Measurements from ENCODE around the gene ARID3B.
"Not testable (repeated sequence)": the region's sequence is repeated elsewhere in the genome, so short reads cannot be mapped to it uniquely, and the experiment has no call there.

ARID3B gene

DNA sequence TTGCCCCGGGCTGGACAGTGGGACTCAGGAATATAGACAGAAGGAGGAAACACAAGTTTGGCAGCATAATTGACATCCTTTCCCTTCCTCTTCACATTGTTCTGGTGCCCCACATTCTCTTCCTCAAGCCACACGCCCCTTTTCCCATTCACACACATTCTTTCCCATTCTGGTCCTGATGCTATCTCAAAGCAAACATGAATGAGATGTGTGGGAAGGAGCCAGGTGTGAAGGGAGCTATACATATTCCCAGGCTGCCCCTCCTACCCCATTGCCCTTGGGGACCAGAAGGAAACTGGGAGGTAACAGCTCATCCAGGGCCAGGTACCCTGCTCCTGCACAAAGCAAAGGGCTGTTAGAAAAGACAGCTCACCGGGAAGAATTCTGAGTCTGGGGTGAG lies 51.2 kb downstream of the ARID3B start:
- no peak for TF ChIP-seq CTCF (IDR thresholded peaks at IDR 0.05; ENCODE audit: control insufficient read depth, extremely low read depth, insufficient read depth)
- no peak overlapping the region for H3K4me3 ChIP-seq (ENCODE audit: low read depth, low read length)
- DNase-seq (ENCODE audit: low read depth): no peak

GRCh38 chr15:74593122-74593521 lies 52.1 kb downstream of the ARID3B start:
- no peak for DNase-seq (ENCODE audit: low read depth)
- TF ChIP-seq CTCF (IDR thresholded peaks at IDR 0.05; ENCODE audit: control insufficient read depth, extremely low read depth, insufficient read depth): no peak
- H3K4me3 ChIP-seq (ENCODE audit: low read depth, low read length): no peak overlapping the region

DNA sequence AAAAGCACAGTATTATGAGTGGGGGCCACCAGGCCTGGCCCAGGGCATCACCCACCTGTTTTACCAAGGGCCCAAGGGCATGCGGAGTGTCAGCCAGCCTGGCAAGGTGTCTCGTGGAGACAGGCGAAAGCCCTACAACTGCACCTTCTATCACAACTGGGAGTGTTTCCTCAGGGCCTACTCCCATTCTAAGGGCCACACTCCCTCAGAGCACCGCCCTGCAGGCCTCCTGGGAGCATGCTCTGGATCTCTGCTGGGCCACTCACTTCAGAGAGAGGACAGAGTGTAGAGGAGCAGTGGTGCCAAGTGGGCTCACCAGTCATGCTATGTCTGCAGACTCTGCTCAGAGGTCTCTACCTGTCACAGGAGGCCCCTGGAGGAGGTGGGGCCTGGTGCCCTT lies 53.4 kb downstream of the ARID3B start:
- TF ChIP-seq CTCF (IDR thresholded peaks at IDR 0.05; ENCODE audit: control insufficient read depth, extremely low read depth, insufficient read depth): no peak
- no peak overlapping the region for H3K4me3 ChIP-seq (ENCODE audit: low read depth, low read length)
- no peak for DNase-seq (ENCODE audit: low read depth)

- no peak for TF ChIP-seq CTCF (IDR thresholded peaks at IDR 0.05; ENCODE audit: control insufficient read depth, extremely low read depth, insufficient read depth)
- no peak for DNase-seq (ENCODE audit: low read depth)
- H3K4me3 ChIP-seq (ENCODE audit: low read depth, low read length): no peak overlapping the region
These were observed 54.3 kb downstream of the ARID3B start for GRCh38 chr15:74595271-74595670.

DNA sequence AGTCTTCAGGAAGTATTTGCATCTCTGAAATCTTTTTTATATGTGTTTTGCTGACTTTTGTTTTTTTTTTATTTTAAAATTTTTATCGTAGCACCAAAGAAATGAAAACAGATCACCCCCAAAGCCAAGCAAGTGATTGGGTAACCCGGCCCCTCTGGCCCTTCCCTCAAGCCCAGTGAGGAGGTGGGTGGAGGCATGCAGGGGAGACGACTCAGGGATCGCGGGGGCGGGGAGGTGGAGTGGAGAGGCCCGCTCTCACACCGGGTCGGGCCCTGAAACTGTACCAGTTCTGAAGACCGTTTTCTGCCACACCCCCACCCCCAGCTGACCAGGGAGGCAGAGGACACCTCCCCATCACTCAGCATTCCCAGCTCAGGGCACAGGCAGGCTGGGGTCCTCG lies 55.7 kb downstream of the ARID3B start:
- DNase-seq (ENCODE audit: low read depth); H3K4me3 ChIP-seq (ENCODE audit: low read depth, low read length): not testable (repeated sequence)

DNA sequence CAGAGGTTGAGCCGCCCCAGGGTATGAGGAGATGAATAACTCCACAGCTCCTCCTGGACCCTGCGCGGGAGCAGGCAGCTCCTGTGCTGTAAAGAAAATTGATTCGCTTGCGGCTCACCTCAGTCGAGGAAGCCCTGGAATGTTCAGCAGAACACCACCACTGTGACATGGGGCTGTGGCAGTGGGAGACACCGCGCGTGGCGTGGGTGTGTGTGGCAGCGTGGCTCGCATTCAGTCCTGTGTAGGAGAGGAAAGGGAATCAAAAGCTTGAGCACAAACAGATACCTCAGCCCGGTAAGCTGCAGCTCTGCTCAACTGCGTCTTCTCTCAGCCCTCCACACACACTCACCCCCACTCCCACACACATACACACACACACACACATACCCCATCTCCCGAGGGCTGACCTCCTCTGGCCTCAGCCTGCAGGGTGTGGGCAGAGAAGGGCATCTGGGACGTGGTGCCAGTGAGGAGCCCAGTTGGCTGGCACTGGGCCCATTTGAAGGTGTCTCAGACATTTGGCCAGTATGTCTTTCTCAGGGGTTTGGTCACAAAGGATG lies 56.2 kb downstream of the ARID3B start:
- H3K4me3 ChIP-seq (ENCODE audit: low read depth, low read length); DNase-seq (ENCODE audit: low read depth): not testable (repeated sequence)

- TF ChIP-seq CTCF (IDR thresholded peaks at IDR 0.05; ENCODE audit: control insufficient read depth, extremely low read depth, insufficient read depth): no peak
- peak; percentile 90 for DNase-seq (ENCODE audit: low read depth)
These were observed 57.3 kb downstream of the ARID3B start for GRCh38 chr15:74598126-74598842.

DNA sequence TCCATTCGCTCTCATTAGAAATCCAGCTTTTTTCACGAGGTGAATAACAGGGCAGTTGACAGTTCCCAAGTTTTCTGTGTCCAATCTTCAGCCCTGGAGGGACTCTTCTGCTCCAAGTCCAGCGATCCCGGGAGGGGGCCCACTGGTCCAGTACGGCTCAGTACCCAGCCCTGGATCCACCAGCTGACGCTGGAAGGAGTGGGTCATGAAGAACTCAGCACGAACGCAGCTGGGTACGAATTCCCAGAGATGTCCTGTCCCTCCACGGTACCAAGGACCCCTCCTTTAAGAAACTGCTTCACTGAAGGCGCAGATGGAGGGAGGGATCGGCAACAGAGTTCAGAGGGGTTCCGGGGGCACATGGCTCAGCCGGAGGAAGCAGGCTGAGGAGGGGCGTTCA lies 58.1 kb downstream of the ARID3B start:
- DNase-seq (ENCODE audit: low read depth): no peak
- no peak for TF ChIP-seq CTCF (IDR thresholded peaks at IDR 0.05; ENCODE audit: control insufficient read depth, extremely low read depth, insufficient read depth)
- H3K4me3 ChIP-seq (ENCODE audit: low read depth, low read length): peak overlapping the region; percentile 88

More at GRCh38 chr15:74598126-74598842, 57.3 kb downstream of the ARID3B start:
- H3K4me3 ChIP-seq (ENCODE audit: low read depth, low read length): peak overlapping the region; percentile 88

Measured in LNCaP clone FGC (cell line).